HepG2 (cell line): ENCODE data around the gene UVSSA. TPM values are rescaled to one million over a fixed set of nuclear protein-coding genes. Genes with fewer than 3 reads are reported as not detected.
A peak's percentile ranks its signal among the peaks of the same experiment; 100 is the strongest.

Source experiments
- BRF2 ChIP-seq: sonication (generic); formaldehyde crosslinking; IDR thresholded peaks from 2 replicates; pipeline ENCODE4 v1.8.1; 2022; ENCODE audit warnings: mild to moderate bottlenecking, missing genetic modification reagents
- DRAP1 ChIP-seq: IDR thresholded peaks from 2 replicates; pipeline ENCODE4 v1.6.1; 2016; ENCODE audit warnings: missing genetic modification reagents, missing compliant biosample characterization
- ERF ChIP-seq: IDR thresholded peaks from 2 replicates; pipeline ENCODE4 v1.6.1; 2018; ENCODE audit warnings: missing biosample characterization, missing genetic modification reagents
- GATA4 ChIP-seq: sonication (generic); IDR thresholded peaks from 2 replicates; pipeline ENCODE4 v1.6.1; 2016; ENCODE audit warnings: antibody characterized with exemption, low read depth, borderline replicate concordance
- GLMP ChIP-seq: sonication (generic); formaldehyde crosslinking; IDR thresholded peaks from 2 replicates; pipeline ENCODE4 v1.9.0; 2021; ENCODE audit warnings: missing genetic modification reagents, mild to moderate bottlenecking, borderline replicate concordance
- IRF9 ChIP-seq: sonication (generic); formaldehyde crosslinking; IDR thresholded peaks from 2 replicates; pipeline ENCODE4 v1.8.0; 2022; ENCODE audit warnings: missing genetic modification reagents, mild to moderate bottlenecking, borderline replicate concordance
- KLF16 ChIP-seq, 2 experiments: sonication (generic) in 1 of 2; formaldehyde crosslinking in 1 of 2; IDR thresholded peaks; 2 replicates each; pipeline versions ENCODE4 v1.6.1 to v1.8.0; 2016 to 2023; ENCODE audit warnings: missing genetic modification reagents in 2 of 2, missing compliant biosample characterization in 1 of 2
- MTF2 ChIP-seq: sonication (generic); formaldehyde crosslinking; IDR thresholded peaks from 2 replicates; pipeline ENCODE4 v1.5.0; 2020; ENCODE audit warnings: missing genetic modification reagents, borderline replicate concordance
- NFE2 ChIP-seq: sonication (generic); formaldehyde crosslinking; IDR thresholded peaks from 2 replicates; pipeline ENCODE4 v1.4.0; 2020; ENCODE audit warnings: missing genetic modification reagents
- NR2F1 ChIP-seq, 2 experiments: fragments of 450-650 bp in 1 of 2; formaldehyde crosslinking in 1 of 2; IDR thresholded peaks; 2 replicates each; pipeline versions ENCODE4 v1.5.0 to v1.6.1; 2016 to 2020; ENCODE audit warnings: mild to moderate bottlenecking in 1 of 2, missing compliant biosample characterization in 1 of 2, missing genetic modification reagents in 1 of 2, moderate library complexity in 1 of 2
- POLR2A ChIP-seq, 2 experiments: IDR thresholded peaks; 2 replicates each; pipeline ENCODE4 v1.6.1; 2011; ENCODE audit warnings: low read depth in 2 of 2, low read length in 2 of 2, mild to moderate bottlenecking in 1 of 2, moderate library complexity in 1 of 2; ENCODE audit not compliant: insufficient read depth in 1 of 2
- POLR2AphosphoS2 ChIP-seq: IDR thresholded peaks from 2 replicates; pipeline ENCODE4 v1.6.1; 2011; ENCODE audit warnings: low read depth, low read length, improper control_type of control experiment
- RFX3 ChIP-seq: IDR thresholded peaks from 2 replicates; pipeline ENCODE4 v1.6.1; 2016; ENCODE audit warnings: missing biosample characterization, missing genetic modification reagents
- SIN3A ChIP-seq: IDR thresholded peaks from 2 replicates; pipeline ENCODE4 v1.6.1; 2011; ENCODE audit warnings: low read depth, mild to moderate bottlenecking, control low read depth, low read length, borderline replicate concordance
- ZMYM2 ChIP-seq: sonication (generic); formaldehyde crosslinking; IDR thresholded peaks from 2 replicates; pipeline ENCODE4 v1.8.0; 2022; ENCODE audit warnings: mild to moderate bottlenecking, missing genetic modification reagents
- ZNF367 ChIP-seq: sonication (generic); formaldehyde crosslinking; IDR thresholded peaks from 2 replicates; pipeline ENCODE4 v1.4.0; 2020; ENCODE audit warnings: missing genetic modification reagents, borderline replicate concordance
- ZNF510 ChIP-seq: sonication (generic); formaldehyde crosslinking; IDR thresholded peaks from 2 replicates; pipeline ENCODE4 v1.4.0; 2020; ENCODE audit warnings: low read depth, mild to moderate bottlenecking, missing genetic modification reagents
- ZNF512B ChIP-seq: sonication (generic); formaldehyde crosslinking; IDR thresholded peaks from 2 replicates; pipeline ENCODE4 v1.5.1; 2020; ENCODE audit warnings: missing genetic modification reagents, mild to moderate bottlenecking, borderline replicate concordance
- ZNF740 ChIP-seq: sonication (generic); formaldehyde crosslinking; IDR thresholded peaks from 2 replicates; pipeline ENCODE4 v1.4.0; 2020; ENCODE audit warnings: missing genetic modification reagents
- ZNF749 ChIP-seq: sonication (generic); formaldehyde crosslinking; IDR thresholded peaks from 2 replicates; pipeline ENCODE4 v1.8.0; 2022; ENCODE audit warnings: mild to moderate bottlenecking, missing genetic modification reagents, moderate library complexity, borderline replicate concordance
- ZNF773 ChIP-seq: sonication (generic); formaldehyde crosslinking; IDR thresholded peaks from 2 replicates; pipeline ENCODE4 v1.4.0; 2020; ENCODE audit warnings: missing genetic modification reagents, borderline replicate concordance
- ZNF781 ChIP-seq: sonication (generic); formaldehyde crosslinking; IDR thresholded peaks from 2 replicates; pipeline ENCODE4 v1.5.1; 2020; ENCODE audit warnings: borderline replicate concordance, mild to moderate bottlenecking, missing genetic modification reagents; ENCODE audit errors: not compliant biosample characterization
- polyA plus RNA-seq, 8 experiments: library from polyadenylated mRNA; depleted of rRNA in 3 of 8; stranded (reverse) in 7 of 8; unstranded in 1 of 8; fragments of >200 nt; fragmentation: Illumina TruSeq in 4 of 8; extraction: Trizol in 4 of 8; gene quantifications; 2 replicates each; pipeline versions ENCODE4 v1.2.1 to v1.2.3, GENCODE V29; 2011 to 2016; ENCODE audit warnings: low read depth in 4 of 8, missing spikeins in 1 of 8, mixed read lengths in 1 of 8; ENCODE audit not compliant: insufficient read depth in 1 of 8
- total RNA-seq, 5 experiments: library from RNA; depleted of rRNA; stranded (reverse); fragments of >200 nt; fragmentation: Illumina TruSeq; extraction: Trizol; gene quantifications; 2 replicates each; pipeline ENCODE4 v1.2.3, GENCODE V29; 2016; ENCODE audit warnings: low read depth in 1 of 5

UVSSA gene
- total and polyA plus RNA-seq, 2 of the 13 experiments (the other 11 are each of a cell fraction or from before 2014, with no cell fraction given) = 4.6 to 8.4 TPM

- TF ChIP-seq GLMP (CRISPR knock-in tag) = no peak
- no peak for TF ChIP-seq ZNF740
- TF ChIP-seq KLF16 (CRISPR knock-in tag; IDR thresholded peaks at IDR 0.05) = peak in 1 of 2 experiments; percentile 48; a peak in 1 of 4 replicates
- TF ChIP-seq ZNF781 (CRISPR knock-in tag) = no peak
- no peak for TF ChIP-seq RFX3
- no peak for TF ChIP-seq ZMYM2
- TF ChIP-seq SIN3A = no peak; the same call in 1 of the 2 replicates
- TF ChIP-seq IRF9 (CRISPR knock-in tag) = peak; percentile 83; the same call in 1 of the 2 replicates
- no peak for TF ChIP-seq BRF2
- no peak for TF ChIP-seq POLR2AphosphoS2
- no peak for TF ChIP-seq ZNF512B (CRISPR knock-in tag)
- no peak for TF ChIP-seq ZNF773 (CRISPR knock-in tag)
- TF ChIP-seq MTF2 (CRISPR knock-in tag) = no peak
- TF ChIP-seq ERF (CRISPR knock-in tag) = no peak; the same call in 1 of the 2 replicates
- TF ChIP-seq ZNF510 = no peak
- no peak for TF ChIP-seq GATA4
- TF ChIP-seq ZNF749 = no peak
- TF ChIP-seq DRAP1 = peak; percentile 51; the same call in 1 of the 2 replicates
- TF ChIP-seq POLR2A (IDR thresholded peaks at IDR 0.05; ENCODE audit: insufficient read depth in 1 of 2, low read depth in 2 of 2, low read length in 2 of 2) = peak in 1 of 2 experiments; percentile 33; a peak in 1 of 4 replicates
- no peak for TF ChIP-seq NR2F1 (CRISPR knock-in tag; IDR thresholded peaks at IDR 0.05)
- no peak for TF ChIP-seq NFE2 (CRISPR knock-in tag)
- no peak for TF ChIP-seq ZNF367 (CRISPR knock-in tag)
Observed at GRCh38 chr4:1309261-1310010, 37.6 kb upstream of the UVSSA start (continued).
